Ovary (tissue), 9 donors: ENCODE results near the gene KRT33A. TPM values are rescaled to one million over a fixed set of nuclear protein-coding genes. Genes with fewer than 3 reads are reported as not detected.

Source experiments
- DNase-seq, 5 donors: peaks; one replicate each; pipeline ENCODE4 v3.0.0-alpha.2; 2019 to 2020
- H3K27ac ChIP-seq, 2 donors: fragments of 200-600 bp; one replicate each; pipeline versions ENCODE4 v1.5.1 to v1.8.0; 2019 to 2022
- H3K27me3 ChIP-seq: fragments of 200-600 bp; one replicate; pipeline ENCODE4 v1.8.0; 2022
- H3K36me3 ChIP-seq: fragments of 200-600 bp; sonication (generic); one replicate; pipeline ENCODE4 v1.5.1; 2019
- H3K4me1 ChIP-seq: one replicate; pipeline ENCODE4 v1.8.1; 2013; ENCODE audit warnings: mild to moderate bottlenecking, moderate library complexity; ENCODE audit not compliant: insufficient read depth
- H3K4me3 ChIP-seq: fragments of 200-600 bp; sonication (generic); one replicate; pipeline ENCODE4 v1.5.1; 2017
- H3K9me3 ChIP-seq, 2 donors: fragments of 200-600 bp in 1 of 2; sonication (generic) in 1 of 2; one replicate each; pipeline versions ENCODE4 v1.5.1 to v1.8.1; 2013 to 2019; ENCODE audit warnings: mild to moderate bottlenecking in 1 of 2, moderate library complexity in 1 of 2
- CTCF ChIP-seq, 3 donors: fragments of 450-650 bp in 2 of 3; fragments of 200-600 bp in 1 of 3; IDR thresholded peaks; one replicate each; pipeline versions ENCODE4 v1.5.1 to v1.8.0; 2016 to 2022; ENCODE audit warnings: antibody characterized with exemption in 3 of 3, mild to moderate bottlenecking in 1 of 3
- EP300 ChIP-seq: sonication (generic); formaldehyde crosslinking; IDR thresholded peaks from one replicate; pipeline ENCODE4 v1.6.1; 2017; ENCODE audit warnings: antibody characterized with exemption
- POLR2A ChIP-seq: fragments of 450-650 bp; IDR thresholded peaks from one replicate; pipeline ENCODE4 v1.6.1; 2017; ENCODE audit warnings: antibody characterized with exemption, mild to moderate bottlenecking, moderate library complexity
- WGBS, 3 donors: extraction: QIAGEN DNeasy Blood & Tissue Kit in 1 of 3; methylation state at CpG; one replicate each; pipeline versions ENCODE4 v1.1.5 to v1.1.7; 2013 to 2017; 5-methylcytosine and 5-hydroxymethylcytosine counted together
- intact Hi-C, 4 donors: fragments of 100-400 bp; cut with DNase I; formaldehyde crosslinking; loops; one replicate each; pipeline versions ENCODE4 v1.11.0 to v1.15.1; 2022 to 2023
- polyA plus RNA-seq, 2 donors: library from polyadenylated mRNA; stranded (reverse); fragments of 200-250 nt in 1 of 2; fragments of 350-450 nt in 1 of 2; fragmentation: Illumina TruSeq in 1 of 2; extraction: RNeasy Lipid Tissue Mini Kit (QIAGEN cat#74804) in 1 of 2; gene quantifications; one replicate each; pipeline ENCODE4 v1.2.3, GENCODE V29; 2013 to 2014
- total RNA-seq, 7 donors: library from RNA; depleted of rRNA in 2 of 7; stranded (reverse); fragments of >200 nt in 2 of 7; fragmentation: NEBNext Ultra II Directional in 3 of 7; extraction: Animal tissue kit (Norgen Biotek cat#: 25700) in 3 of 7; gene quantifications; one replicate each; pipeline versions ENCODE4 v1.1.0 to v1.2.4, GENCODE V29; 2016 to 2023
- donor health status: DM: no; HTN: no; CAD: no; lungs with moderate emphysema.
- donor health status: DM: no; HTN: no; CAD: no.
- donor health status: Bipolar disorder and iron deficiency.
- donor health status: DM: yes; HTN: yes; CAD: no.
- donor health status: DM: no; HTN: no; CAD: no.
- donor health status: DM: yes; HTN: yes; CAD: no.

The KRT33A gene
- total and polyA plus RNA-seq, 9 donors, result not detected

- Histone ChIP-seq H3K27ac (no peak overlapping the region), H3K36me3 (no peaks in the 10 kb centered on the region), H3K9me3 (no peaks in the 10 kb centered on the region), H3K4me1 (no peaks in the 10 kb centered on the region), H3K4me3 (no peak overlapping the region), H3K27me3 (no peaks in the 10 kb centered on the region)
- TF ChIP-seq CTCF (IDR thresholded peaks at IDR 0.05) (no peak), EP300 (no peak), POLR2A (no peak)
- intact Hi-C loops, result no loop called here
- WGBS, 3 donors, result 31 to 56% (median 54%) methylated on average over 1 of the region's 1 CpG
- no peak for DNase-seq
Measured at GRCh38 chr17:41296846-41297245, 53.8 kb downstream of the KRT33A start.

Other genes starting within 250 kb of the KRT33A start
Only the 30 nearest of the 34 such genes appear.
- gene KRTAP4-12, start 226.6 kb downstream of the KRT33A start, total RNA-seq, result not detected
- not detected for gene KRTAP4-12, start 226.6 kb downstream of the KRT33A start, polyA plus RNA-seq
- gene KRTAP4-6, start 210.3 kb downstream of the KRT33A start, total RNA-seq, result not detected
- not detected for gene KRTAP4-6, start 210.3 kb downstream of the KRT33A start, polyA plus RNA-seq
- gene KRTAP4-5, start 201.0 kb downstream of the KRT33A start, total RNA-seq, result not detected
- gene KRTAP4-5, start 201.0 kb downstream of the KRT33A start, polyA plus RNA-seq, result not detected
- not detected for gene KRTAP4-4, start 190.1 kb downstream of the KRT33A start, total RNA-seq
- not detected for gene KRTAP4-4, start 190.1 kb downstream of the KRT33A start, polyA plus RNA-seq
- not detected for gene KRTAP4-3, start 182.6 kb downstream of the KRT33A start, total RNA-seq
- gene KRTAP4-3, start 182.6 kb downstream of the KRT33A start, polyA plus RNA-seq, result not detected
- gene KRTAP4-2, start 172.6 kb downstream of the KRT33A start, total RNA-seq, result not detected
- gene KRTAP4-2, start 172.6 kb downstream of the KRT33A start, polyA plus RNA-seq, result not detected
- not detected for gene KRTAP4-1, start 165.9 kb downstream of the KRT33A start, total RNA-seq
- not detected for gene KRTAP4-1, start 165.9 kb downstream of the KRT33A start, polyA plus RNA-seq
- gene KRTAP9-1, start 160.9 kb downstream of the KRT33A start, total RNA-seq, result not detected
- gene KRTAP9-1, start 160.9 kb downstream of the KRT33A start, polyA plus RNA-seq, result not detected
- not detected for gene KRTAP9-2, start 124.2 kb downstream of the KRT33A start, total RNA-seq
- not detected for gene KRTAP9-2, start 124.2 kb downstream of the KRT33A start, polyA plus RNA-seq
- not detected for gene KRTAP9-3, start 118.4 kb downstream of the KRT33A start, total RNA-seq
- not detected for gene KRTAP9-3, start 118.4 kb downstream of the KRT33A start, polyA plus RNA-seq
- gene KRTAP9-8, start 112.8 kb downstream of the KRT33A start, total RNA-seq, result not detected
- not detected for gene KRTAP9-8, start 112.8 kb downstream of the KRT33A start, polyA plus RNA-seq
- gene KRTAP9-4, start 101.1 kb downstream of the KRT33A start, total RNA-seq, result not detected
- gene KRTAP9-4, start 101.1 kb downstream of the KRT33A start, polyA plus RNA-seq, result not detected
- gene KRTAP9-9, start 95.4 kb downstream of the KRT33A start, total RNA-seq, result not detected
- not detected for gene KRTAP9-9, start 95.4 kb downstream of the KRT33A start, polyA plus RNA-seq
- gene KRTAP9-6, start 85.5 kb downstream of the KRT33A start, total RNA-seq, result not detected
- gene KRTAP9-6, start 85.5 kb downstream of the KRT33A start, polyA plus RNA-seq, result not detected
- not detected for gene KRTAP9-7, start 75.1 kb downstream of the KRT33A start, total RNA-seq
- not detected for gene KRTAP9-7, start 75.1 kb downstream of the KRT33A start, polyA plus RNA-seq
- gene KRTAP29-1, start 48.0 kb downstream of the KRT33A start, total RNA-seq, result not detected
- not detected for gene KRTAP29-1, start 48.0 kb downstream of the KRT33A start, polyA plus RNA-seq
- not detected for gene KRTAP16-1, start 41.5 kb downstream of the KRT33A start, total RNA-seq
- not detected for gene KRTAP16-1, start 41.5 kb downstream of the KRT33A start, polyA plus RNA-seq
- gene KRTAP17-1, start 35.1 kb downstream of the KRT33A start, total RNA-seq, result not detected
- not detected for gene KRTAP17-1, start 35.1 kb downstream of the KRT33A start, polyA plus RNA-seq
- gene KRT33B, start 19.0 kb upstream of the KRT33A start, total RNA-seq, result not detected
- not detected for gene KRT33B, start 19.0 kb upstream of the KRT33A start, polyA plus RNA-seq
- not detected for gene KRT34, start 31.5 kb upstream of the KRT33A start, total RNA-seq
- not detected for gene KRT34, start 31.5 kb upstream of the KRT33A start, polyA plus RNA-seq
- not detected for gene KRT31, start 46.8 kb upstream of the KRT33A start, total RNA-seq
- not detected for gene KRT31, start 46.8 kb upstream of the KRT33A start, polyA plus RNA-seq
- gene KRT37, start 73.8 kb upstream of the KRT33A start, total RNA-seq, result not detected
- not detected for gene KRT37, start 73.8 kb upstream of the KRT33A start, polyA plus RNA-seq
- not detected for gene KRT38, start 90.2 kb upstream of the KRT33A start, total RNA-seq
- not detected for gene KRT38, start 90.2 kb upstream of the KRT33A start, polyA plus RNA-seq
- under 1 TPM in 2 of 7 donors, not detected in 5; 0.18 to 0.20 TPM for gene KRT32, start 116.6 kb upstream of the KRT33A start, total RNA-seq
- gene KRT32, start 116.6 kb upstream of the KRT33A start, polyA plus RNA-seq, result under 1 TPM in 1 of 2 donors, not detected in 1; 0.33 TPM
- gene KRT35, start 130.3 kb upstream of the KRT33A start, total RNA-seq, result not detected
- gene KRT35, start 130.3 kb upstream of the KRT33A start, polyA plus RNA-seq, result not detected
- not detected for gene KRT36, start 139.1 kb upstream of the KRT33A start, total RNA-seq
- under 1 TPM in 1 of 2 donors, not detected in 1; 0.50 TPM for gene KRT36, start 139.1 kb upstream of the KRT33A start, polyA plus RNA-seq
- 1 to 10 TPM in 3 of 7 donors, under 1 TPM in 2, not detected in 2; 0.32 to 3.7 (median 3.2) TPM for gene KRT13, start 154.8 kb upstream of the KRT33A start, total RNA-seq
- gene KRT13, start 154.8 kb upstream of the KRT33A start, polyA plus RNA-seq, result 1 to 10 TPM in 1 of 2 donors, under 1 TPM in 1; 0.16 to 1.1 TPM
- gene KRT15, start 168.1 kb upstream of the KRT33A start, total RNA-seq, result 1 to 10 TPM in 1 of 7 donors, under 1 TPM in 5, not detected in 1; 0.17 to 9.4 (median 0.46) TPM
- under 1 TPM; 0.11 to 0.22 TPM for gene KRT15, start 168.1 kb upstream of the KRT33A start, polyA plus RNA-seq
- gene KRT19, start 177.5 kb upstream of the KRT33A start, total RNA-seq, result 100 to 1,000 TPM in 4 of 7 donors, 10 to 100 TPM in 3; 68.5 to 653 (median 144) TPM
- 100 to 1,000 TPM in 1 of 2 donors, 10 to 100 TPM in 1; 13.3 to 110 TPM for gene KRT19, start 177.5 kb upstream of the KRT33A start, polyA plus RNA-seq
- not detected for gene KRT9, start 221.2 kb upstream of the KRT33A start, total RNA-seq
- not detected for gene KRT9, start 221.2 kb upstream of the KRT33A start, polyA plus RNA-seq